DOHH2 (cell line): ENCODE data around the gene BCAR1.
"Not testable (repeated sequence)": the region's sequence is repeated elsewhere in the genome, so short reads cannot be mapped to it uniquely, and the experiment has no call there.

Experiments
- H3F3A ChIP-seq: fragments of 200-600 bp; sonication (generic), shearing (Covaris generic); 2 replicates; pipeline ENCODE4 v1.6.0; 2016; ENCODE audit warnings: antibody characterized with exemption, mild to moderate bottlenecking; ENCODE audit not compliant: control insufficient read depth, insufficient read depth
- H3K27ac ChIP-seq: fragments of 200-600 bp; sonication (generic); 2 replicates; pipeline ENCODE4 v1.5.1; 2014; ENCODE audit warnings: low read depth, mild to moderate bottlenecking, low read length, moderate library complexity
- H3K27me3 ChIP-seq: fragments of 200-600 bp; sonication (generic); 2 replicates; pipeline ENCODE4 v1.6.1; 2014; ENCODE audit warnings: mild to moderate bottlenecking, low read length, mixed read lengths; ENCODE audit not compliant: control insufficient read depth
- H3K36me3 ChIP-seq: fragments of 200-600 bp; sonication (generic); 2 replicates; pipeline ENCODE4 v1.6.1; 2014; ENCODE audit warnings: mild to moderate bottlenecking, low read length, moderate library complexity, mixed read lengths; ENCODE audit not compliant: control insufficient read depth
- H3K4me1 ChIP-seq: fragments of 200-600 bp; sonication (generic); 2 replicates; pipeline ENCODE4 v1.6.1; 2014; ENCODE audit warnings: mild to moderate bottlenecking, low read length, mixed read lengths; ENCODE audit not compliant: control insufficient read depth
- H3K4me2 ChIP-seq: fragments of 200-600 bp; sonication (generic); 2 replicates; pipeline ENCODE4 v1.6.0; 2014; ENCODE audit warnings: mild to moderate bottlenecking, low read length, moderate library complexity
- H3K4me3 ChIP-seq: fragments of 200-600 bp; sonication (generic); 2 replicates; pipeline ENCODE4 v1.5.1; 2014; ENCODE audit warnings: mild to moderate bottlenecking, low read length, mixed read lengths
- H3K79me2 ChIP-seq: fragments of 200-600 bp; sonication (generic); 2 replicates; pipeline ENCODE4 v1.6.1; 2014; ENCODE audit warnings: mild to moderate bottlenecking, low read length, mixed read lengths; ENCODE audit not compliant: control insufficient read depth
- H3K9me2 ChIP-seq: fragments of 200-600 bp; sonication (generic); replicated peaks from 2 replicates; pipeline ENCODE4 v1.6.1; 2014; ENCODE audit warnings: mild to moderate bottlenecking, low read length, mixed read lengths; ENCODE audit not compliant: control insufficient read depth
- H3K9me3 ChIP-seq: fragments of 200-600 bp; sonication (generic); 2 replicates; pipeline ENCODE4 v1.6.1; 2014; ENCODE audit warnings: antibody characterized with exemption, low read length, mixed read lengths; ENCODE audit not compliant: control insufficient read depth, insufficient read depth
- H4K20me1 ChIP-seq: fragments of 200-600 bp; sonication (generic); 2 replicates; pipeline ENCODE4 v1.6.0; 2014; ENCODE audit warnings: low read depth, mild to moderate bottlenecking, antibody characterized with exemption, low read length, moderate library complexity; ENCODE audit not compliant: control insufficient read depth, insufficient read depth
- CTCF ChIP-seq: fragments of 200-600 bp; sonication (generic); IDR thresholded peaks from one replicate; pipeline ENCODE4 v1.5.1; 2014; ENCODE audit warnings: antibody characterized with exemption, mild to moderate bottlenecking, low read depth, low read length; ENCODE audit not compliant: poor library complexity, severe bottlenecking
- EZH2phosphoT487 ChIP-seq: fragments of 200-600 bp; sonication (generic); IDR thresholded peaks from 2 replicates; pipeline ENCODE4 v1.6.1; 2017; ENCODE audit warnings: borderline replicate concordance, mild to moderate bottlenecking, antibody characterized with exemption, low read length, moderate library complexity, mixed read lengths

The BCAR1 gene

GRCh38 chr16:75209944-75210343, 41.5 kb downstream of the BCAR1 start:
- Histone ChIP-seq H3K79me2 (no peaks in the 10 kb centered on the region), H3K4me3 (no peak overlapping the region), H3K36me3 (no peaks in the 10 kb centered on the region), H3F3A (no peaks in the 10 kb centered on the region), H3K27ac (no peak overlapping the region), H4K20me1 (no peaks in the 10 kb centered on the region), H3K27me3 (no peaks in the 10 kb centered on the region), H3K9me3 (no peaks in the 10 kb centered on the region), H3K9me2 (no peaks in the 10 kb centered on the region), H3K4me1 (no peaks in the 10 kb centered on the region), H3K4me2 (no peak overlapping the region)
- TF ChIP-seq EZH2phosphoT487 (no peak), CTCF (no peak)

GRCh38 chr16:75209514-75209913, 41.9 kb downstream of the BCAR1 start:
- not testable (repeated sequence) for H3K79me2 ChIP-seq, H3K27me3 ChIP-seq, H3K9me2 ChIP-seq, H4K20me1 ChIP-seq, H3K4me2 ChIP-seq, H3K27ac ChIP-seq, H3K9me3 ChIP-seq, H3F3A ChIP-seq, H3K4me3 ChIP-seq, H3K36me3 ChIP-seq, H3K4me1 ChIP-seq

GRCh38 chr16:75208861-75209505, 42.4 kb downstream of the BCAR1 start:
- Histone ChIP-seq H3K9me2 (no peaks in the 10 kb centered on the region), H3K36me3 (no peaks in the 10 kb centered on the region), H3K79me2 (no peaks in the 10 kb centered on the region), H3K4me1 (no peaks in the 10 kb centered on the region), H3K4me2 (no peak overlapping the region), H4K20me1 (no peaks in the 10 kb centered on the region), H3K4me3 (no peak overlapping the region), H3K9me3 (no peaks in the 10 kb centered on the region), H3F3A (no peaks in the 10 kb centered on the region), H3K27me3 (no peaks in the 10 kb centered on the region), H3K27ac (no peak overlapping the region)
- no peak for TF ChIP-seq CTCF
- no peak for TF ChIP-seq EZH2phosphoT487

- Histone ChIP-seq H3K9me3 (no peaks in the 10 kb centered on the region), H3K9me2 (no peaks in the 10 kb centered on the region), H3K4me2 (no peak overlapping the region), H3K36me3 (no peaks in the 10 kb centered on the region), H3K27ac (no peak overlapping the region), H4K20me1 (no peaks in the 10 kb centered on the region), H3K4me1 (no peaks in the 10 kb centered on the region), H3K27me3 (no peaks in the 10 kb centered on the region), H3F3A (no peaks in the 10 kb centered on the region), H3K4me3 (no peak overlapping the region), H3K79me2 (no peaks in the 10 kb centered on the region)
- TF ChIP-seq CTCF (no peak), EZH2phosphoT487 (no peak)
Measured at GRCh38 chr16:75208242-75208825, 43.1 kb downstream of the BCAR1 start.
